HL-60 (cell line): ENCODE data around the gene DEPDC1B.

ENCODE experiments used
- GABPA ChIP-seq: IDR thresholded peaks from 2 replicates; pipeline ENCODE4 v1.6.1; 2012; ENCODE audit warnings: low read depth
- POLR2AphosphoS5 ChIP-seq: IDR thresholded peaks from 2 replicates; pipeline ENCODE4 v1.6.1; 2012; ENCODE audit warnings: low read depth
- SPI1 ChIP-seq: IDR thresholded peaks from 2 replicates; pipeline ENCODE4 v1.6.1; 2012; ENCODE audit warnings: low read depth, mild to moderate bottlenecking, borderline replicate concordance
- TF ChIP-seq, protein P1 (sequence below): IDR thresholded peaks from one replicate; pipeline ENCODE4 v1.5.1; 2011; ENCODE audit warnings: low read length, control low read depth, inconsistent platforms; ENCODE audit not compliant: insufficient read depth
- TF ChIP-seq, protein P2 (sequence below): IDR thresholded peaks from 2 replicates; pipeline ENCODE4 v1.6.1; 2012; ENCODE audit warnings: low read depth; ENCODE audit not compliant: insufficient replicate concordance

DNA sequence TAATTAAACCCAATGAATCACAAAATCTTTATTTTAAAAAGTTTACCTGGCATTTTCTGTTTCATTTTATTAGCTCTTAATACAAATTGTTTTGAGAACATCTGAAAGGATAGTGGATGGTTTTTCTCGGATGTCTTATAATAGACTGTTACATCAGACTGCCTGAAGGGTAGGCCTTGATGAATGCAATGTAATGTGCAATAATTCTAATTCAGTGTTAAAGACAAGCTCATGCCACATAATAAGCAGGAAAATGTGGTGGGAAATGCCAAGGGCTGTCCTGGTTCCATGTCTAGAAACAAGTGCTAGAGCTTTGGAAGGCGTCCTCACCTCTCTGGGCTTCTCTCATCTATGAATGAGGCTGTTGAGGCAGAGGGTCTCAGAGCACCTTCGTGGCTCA is 148.1 kb downstream of the DEPDC1B start:
- no peak for TF ChIP-seq SPI1
- TF ChIP-seq, protein P1, sequence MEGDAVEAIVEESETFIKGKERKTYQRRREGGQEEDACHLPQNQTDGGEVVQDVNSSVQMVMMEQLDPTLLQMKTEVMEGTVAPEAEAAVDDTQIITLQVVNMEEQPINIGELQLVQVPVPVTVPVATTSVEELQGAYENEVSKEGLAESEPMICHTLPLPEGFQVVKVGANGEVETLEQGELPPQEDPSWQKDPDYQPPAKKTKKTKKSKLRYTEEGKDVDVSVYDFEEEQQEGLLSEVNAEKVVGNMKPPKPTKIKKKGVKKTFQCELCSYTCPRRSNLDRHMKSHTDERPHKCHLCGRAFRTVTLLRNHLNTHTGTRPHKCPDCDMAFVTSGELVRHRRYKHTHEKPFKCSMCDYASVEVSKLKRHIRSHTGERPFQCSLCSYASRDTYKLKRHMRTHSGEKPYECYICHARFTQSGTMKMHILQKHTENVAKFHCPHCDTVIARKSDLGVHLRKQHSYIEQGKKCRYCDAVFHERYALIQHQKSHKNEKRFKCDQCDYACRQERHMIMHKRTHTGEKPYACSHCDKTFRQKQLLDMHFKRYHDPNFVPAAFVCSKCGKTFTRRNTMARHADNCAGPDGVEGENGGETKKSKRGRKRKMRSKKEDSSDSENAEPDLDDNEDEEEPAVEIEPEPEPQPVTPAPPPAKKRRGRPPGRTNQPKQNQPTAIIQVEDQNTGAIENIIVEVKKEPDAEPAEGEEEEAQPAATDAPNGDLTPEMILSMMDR: no peak
- no peak for TF ChIP-seq POLR2AphosphoS5
- no peak for TF ChIP-seq GABPA
- TF ChIP-seq, protein P2, sequence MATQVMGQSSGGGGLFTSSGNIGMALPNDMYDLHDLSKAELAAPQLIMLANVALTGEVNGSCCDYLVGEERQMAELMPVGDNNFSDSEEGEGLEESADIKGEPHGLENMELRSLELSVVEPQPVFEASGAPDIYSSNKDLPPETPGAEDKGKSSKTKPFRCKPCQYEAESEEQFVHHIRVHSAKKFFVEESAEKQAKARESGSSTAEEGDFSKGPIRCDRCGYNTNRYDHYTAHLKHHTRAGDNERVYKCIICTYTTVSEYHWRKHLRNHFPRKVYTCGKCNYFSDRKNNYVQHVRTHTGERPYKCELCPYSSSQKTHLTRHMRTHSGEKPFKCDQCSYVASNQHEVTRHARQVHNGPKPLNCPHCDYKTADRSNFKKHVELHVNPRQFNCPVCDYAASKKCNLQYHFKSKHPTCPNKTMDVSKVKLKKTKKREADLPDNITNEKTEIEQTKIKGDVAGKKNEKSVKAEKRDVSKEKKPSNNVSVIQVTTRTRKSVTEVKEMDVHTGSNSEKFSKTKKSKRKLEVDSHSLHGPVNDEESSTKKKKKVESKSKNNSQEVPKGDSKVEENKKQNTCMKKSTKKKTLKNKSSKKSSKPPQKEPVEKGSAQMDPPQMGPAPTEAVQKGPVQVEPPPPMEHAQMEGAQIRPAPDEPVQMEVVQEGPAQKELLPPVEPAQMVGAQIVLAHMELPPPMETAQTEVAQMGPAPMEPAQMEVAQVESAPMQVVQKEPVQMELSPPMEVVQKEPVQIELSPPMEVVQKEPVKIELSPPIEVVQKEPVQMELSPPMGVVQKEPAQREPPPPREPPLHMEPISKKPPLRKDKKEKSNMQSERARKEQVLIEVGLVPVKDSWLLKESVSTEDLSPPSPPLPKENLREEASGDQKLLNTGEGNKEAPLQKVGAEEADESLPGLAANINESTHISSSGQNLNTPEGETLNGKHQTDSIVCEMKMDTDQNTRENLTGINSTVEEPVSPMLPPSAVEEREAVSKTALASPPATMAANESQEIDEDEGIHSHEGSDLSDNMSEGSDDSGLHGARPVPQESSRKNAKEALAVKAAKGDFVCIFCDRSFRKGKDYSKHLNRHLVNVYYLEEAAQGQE: no peak
